ENCODE measurements around the gene CDC5L. TPM values are rescaled to one million over a fixed set of nuclear protein-coding genes. Genes with fewer than 3 reads are reported as not detected.
A peak's percentile ranks its signal among the peaks of the same experiment; 100 is the strongest.

Gene CDC5L
- total and polyA plus RNA-seq, 3 donors from 2014 or later, result 19.7 to 20.5 (median 20.3) TPM

GRCh38 chr6:44470115-44470464, 82.6 kb downstream of the CDC5L start:
- Histone ChIP-seq H3K27ac (no peak overlapping the region), H3K4me1 (peaks cover 7% of the 10 kb centered on the region), H3K9me3 (no peaks in the 10 kb centered on the region), H3K36me3 (ENCODE audit: low read depth, missing control alignments) (no peaks in the 10 kb centered on the region), H3K27me3 (no peaks in the 10 kb centered on the region), H3K4me3 (no peak overlapping the region)
- TF ChIP-seq CTCF (IDR thresholded peaks at IDR 0.05), result no peak
- TF ChIP-seq POLR2A (IDR thresholded peaks at IDR 0.05), result no peak
- no peak for DNase-seq
- intact Hi-C loops (cut with DNase I; ENCODE audit: low total_unique reads), result no loop called here
- WGBS, 2 donors, result 62 to 68% methylated on average over 5 to 7 of the region's 7 CpGs

GRCh38 chr6:44470746-44471145, 83.2 kb downstream of the CDC5L start:
- H3K9me3 ChIP-seq, result no peaks in the 10 kb centered on the region
- H3K4me1 ChIP-seq, result peaks cover 8% of the 10 kb centered on the region
- no peak for DNase-seq
- intact Hi-C loops (cut with DNase I; ENCODE audit: low total_unique reads), result no loop called here
- 85% methylated on average over 2 of the region's 2 CpGs for WGBS, 2 donors
- H3K4me3 ChIP-seq, result no peak overlapping the region
- no peak for TF ChIP-seq POLR2A (IDR thresholded peaks at IDR 0.05)
- no peak for TF ChIP-seq CTCF (IDR thresholded peaks at IDR 0.05)
- H3K27ac ChIP-seq, result no peak overlapping the region
- H3K36me3 ChIP-seq (ENCODE audit: low read depth, missing control alignments), result no peaks in the 10 kb centered on the region
- no peaks in the 10 kb centered on the region for H3K27me3 ChIP-seq

- Histone ChIP-seq H3K36me3 (ENCODE audit: low read depth, missing control alignments) (no peaks in the 10 kb centered on the region), H3K27ac (no peak overlapping the region), H3K4me3 (no peak overlapping the region), H3K4me1 (peaks cover 12% of the 10 kb centered on the region), H3K9me3 (no peaks in the 10 kb centered on the region), H3K27me3 (no peaks in the 10 kb centered on the region)
- intact Hi-C loops (cut with DNase I; ENCODE audit: low total_unique reads), result no loop called here
- TF ChIP-seq CTCF (IDR thresholded peaks at IDR 0.05), result no peak
- TF ChIP-seq POLR2A (IDR thresholded peaks at IDR 0.05), result no peak
- 64 to 81% methylated on average over 15 of the region's 15 CpGs for WGBS, 2 donors
- peak; percentile 58 for DNase-seq
Measured at GRCh38 chr6:44471271-44471981, 83.9 kb downstream of the CDC5L start.

GRCh38 chr6:44472250-44472945, 84.9 kb downstream of the CDC5L start:
- TF ChIP-seq POLR2A (IDR thresholded peaks at IDR 0.05), result no peak
- TF ChIP-seq CTCF (IDR thresholded peaks at IDR 0.05), result no peak
- no peak overlapping the region for H3K27ac ChIP-seq
- no peaks in the 10 kb centered on the region for H3K27me3 ChIP-seq
- peaks cover 12% of the 10 kb centered on the region for H3K4me1 ChIP-seq
- no peaks in the 10 kb centered on the region for H3K36me3 ChIP-seq (ENCODE audit: low read depth, missing control alignments)
- no peaks in the 10 kb centered on the region for H3K9me3 ChIP-seq
- no peak for DNase-seq
- intact Hi-C loops (cut with DNase I; ENCODE audit: low total_unique reads), result no loop called here
- WGBS, 2 donors, result 86% methylated on average over 10 to 13 of the region's 13 CpGs
- no peak overlapping the region for H3K4me3 ChIP-seq
